ENCODE data around the gene ANO10. TPM values are rescaled to one million over a fixed set of nuclear protein-coding genes. Genes with fewer than 3 reads are reported as not detected.
"Not testable (repeated sequence)": the region's sequence is repeated elsewhere in the genome, so short reads cannot be mapped to it uniquely, and the experiment has no call there.

The ANO10 gene, protein sequence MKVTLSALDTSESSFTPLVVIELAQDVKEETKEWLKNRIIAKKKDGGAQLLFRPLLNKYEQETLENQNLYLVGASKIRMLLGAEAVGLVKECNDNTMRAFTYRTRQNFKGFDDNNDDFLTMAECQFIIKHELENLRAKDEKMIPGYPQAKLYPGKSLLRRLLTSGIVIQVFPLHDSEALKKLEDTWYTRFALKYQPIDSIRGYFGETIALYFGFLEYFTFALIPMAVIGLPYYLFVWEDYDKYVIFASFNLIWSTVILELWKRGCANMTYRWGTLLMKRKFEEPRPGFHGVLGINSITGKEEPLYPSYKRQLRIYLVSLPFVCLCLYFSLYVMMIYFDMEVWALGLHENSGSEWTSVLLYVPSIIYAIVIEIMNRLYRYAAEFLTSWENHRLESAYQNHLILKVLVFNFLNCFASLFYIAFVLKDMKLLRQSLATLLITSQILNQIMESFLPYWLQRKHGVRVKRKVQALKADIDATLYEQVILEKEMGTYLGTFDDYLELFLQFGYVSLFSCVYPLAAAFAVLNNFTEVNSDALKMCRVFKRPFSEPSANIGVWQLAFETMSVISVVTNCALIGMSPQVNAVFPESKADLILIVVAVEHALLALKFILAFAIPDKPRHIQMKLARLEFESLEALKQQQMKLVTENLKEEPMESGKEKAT
- 32.0 and 33.7 TPM in 2 replicates for total RNA-seq
- long read RNA-seq, transcript ANO10-201 (13 exons, 3,212 nt) = major isoform, 7 of 23 reads
- long read RNA-seq, partial matches to known transcripts = 5 of 23 reads
- long read RNA-seq, other reads (novel, unspliced or antisense) = 8 of 23 reads

GRCh38 chr3:43621656-43622432 is at the start of gene ANO10:
Gene ANO10, minus strand, starts transcription at chr3:43622011. Its CDS starts 16,159 bp downstream, at chr3:43605852.
- H3K4me3 Mint-ChIP-seq = peak within 1 kb of the TSS; percentile 99
- DNase-seq (ENCODE audit: low read depth, low spot score) = peak; percentile 97
- no peaks in the 10 kb centered on the region for H3K27me3 Mint-ChIP-seq (ENCODE audit: low read depth)
- no peaks in the 10 kb centered on the region for H3K9me3 Mint-ChIP-seq
- peak within 1 kb of the TSS; percentile 83 for H3K27ac Mint-ChIP-seq (ENCODE audit: unreplicated experiment)
- peaks cover 34% of the 10 kb centered on the region for H3K4me1 Mint-ChIP-seq
- TF ChIP-seq, protein P1, sequence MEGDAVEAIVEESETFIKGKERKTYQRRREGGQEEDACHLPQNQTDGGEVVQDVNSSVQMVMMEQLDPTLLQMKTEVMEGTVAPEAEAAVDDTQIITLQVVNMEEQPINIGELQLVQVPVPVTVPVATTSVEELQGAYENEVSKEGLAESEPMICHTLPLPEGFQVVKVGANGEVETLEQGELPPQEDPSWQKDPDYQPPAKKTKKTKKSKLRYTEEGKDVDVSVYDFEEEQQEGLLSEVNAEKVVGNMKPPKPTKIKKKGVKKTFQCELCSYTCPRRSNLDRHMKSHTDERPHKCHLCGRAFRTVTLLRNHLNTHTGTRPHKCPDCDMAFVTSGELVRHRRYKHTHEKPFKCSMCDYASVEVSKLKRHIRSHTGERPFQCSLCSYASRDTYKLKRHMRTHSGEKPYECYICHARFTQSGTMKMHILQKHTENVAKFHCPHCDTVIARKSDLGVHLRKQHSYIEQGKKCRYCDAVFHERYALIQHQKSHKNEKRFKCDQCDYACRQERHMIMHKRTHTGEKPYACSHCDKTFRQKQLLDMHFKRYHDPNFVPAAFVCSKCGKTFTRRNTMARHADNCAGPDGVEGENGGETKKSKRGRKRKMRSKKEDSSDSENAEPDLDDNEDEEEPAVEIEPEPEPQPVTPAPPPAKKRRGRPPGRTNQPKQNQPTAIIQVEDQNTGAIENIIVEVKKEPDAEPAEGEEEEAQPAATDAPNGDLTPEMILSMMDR (conservative IDR thresholded peaks at IDR 0.05) = no peak
- H3K36me3 Mint-ChIP-seq (ENCODE audit: low read depth) = no peaks in the 10 kb centered on the region

DNA sequence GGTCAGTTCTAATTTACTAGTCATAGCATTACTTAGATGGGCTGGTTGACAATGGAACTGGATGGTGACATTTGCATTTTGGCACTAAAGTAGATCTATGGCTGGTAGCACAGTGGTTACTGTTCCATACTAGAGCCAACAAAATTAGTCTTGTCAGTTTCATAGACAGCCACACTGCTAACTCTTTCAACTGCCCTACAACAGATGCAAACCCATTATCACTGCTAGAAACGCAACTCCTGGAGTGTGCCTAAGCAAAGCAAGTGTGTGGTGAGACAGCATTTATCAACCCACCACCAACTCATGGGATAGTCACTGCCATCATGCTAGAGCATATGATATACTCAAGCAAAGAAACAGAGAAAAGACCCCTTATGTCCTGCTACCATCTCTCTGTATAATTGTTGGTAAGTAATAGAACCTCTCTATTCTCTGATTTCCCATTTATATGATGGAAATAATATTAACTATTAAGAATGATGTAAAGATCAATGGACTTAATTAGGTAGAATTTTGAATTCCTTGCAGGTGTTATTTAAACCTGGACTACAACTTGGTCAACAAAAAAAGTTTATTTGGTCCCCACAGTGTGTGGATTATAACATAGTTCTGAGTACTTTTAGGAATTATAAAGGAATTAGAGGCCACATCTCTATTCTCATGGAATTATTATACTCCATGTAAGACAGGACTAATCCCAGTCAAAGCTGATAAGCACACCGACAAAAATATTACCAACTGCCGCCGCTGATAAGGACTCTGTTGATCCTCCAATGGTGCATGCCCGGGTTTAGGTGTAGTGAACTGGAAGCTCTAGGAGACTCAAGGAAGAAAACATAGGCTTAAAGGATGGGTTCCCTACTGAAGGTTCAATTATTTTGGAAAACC is 49.1 kb upstream of the ANO10 start:
- Mint-ChIP-seq H3K27me3 (ENCODE audit: low read depth) (no peaks in the 10 kb centered on the region), H3K36me3 (ENCODE audit: low read depth) (no peaks in the 10 kb centered on the region), H3K27ac (ENCODE audit: unreplicated experiment) (no peak overlapping the region), H3K9me3 (no peaks in the 10 kb centered on the region), H3K4me1 (no peaks in the 10 kb centered on the region), H3K4me3 (no peak overlapping the region)
- DNase-seq (ENCODE audit: low read depth, low spot score) = no peak
- TF ChIP-seq, protein P1 (conservative IDR thresholded peaks at IDR 0.05) = no peak

- not testable (repeated sequence) for H3K4me1 Mint-ChIP-seq; DNase-seq (ENCODE audit: low read depth, low spot score); H3K4me3 Mint-ChIP-seq; H3K27ac Mint-ChIP-seq (ENCODE audit: unreplicated experiment); H3K27me3 Mint-ChIP-seq (ENCODE audit: low read depth)
- Mint-ChIP-seq H3K36me3 (ENCODE audit: low read depth) (peaks cover 27% of the 10 kb centered on the region), H3K9me3 (peaks cover 18% of the 10 kb centered on the region)
Measured at GRCh38 chr3:43665011-43665410, 43.2 kb upstream of the ANO10 start.

DNA sequence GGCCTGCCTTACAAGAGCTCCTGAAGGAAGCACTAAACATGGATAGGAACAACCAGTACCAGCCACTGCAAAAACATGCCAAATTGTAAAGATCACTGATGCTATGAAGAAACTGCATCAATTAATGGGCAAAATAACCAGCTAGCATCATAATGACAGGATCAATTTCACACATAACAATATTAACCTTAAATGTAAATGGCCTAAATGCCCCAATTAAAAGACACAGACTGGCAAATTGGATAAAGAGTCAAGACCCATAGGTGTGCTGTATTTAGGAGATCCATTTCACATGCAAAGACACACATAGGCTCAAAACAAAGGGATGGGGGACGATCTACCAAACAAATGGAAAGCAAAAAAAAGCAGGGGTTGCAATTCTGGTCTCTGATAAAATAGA is 39.6 kb upstream of the ANO10 start:
- H3K4me3 Mint-ChIP-seq; H3K27me3 Mint-ChIP-seq (ENCODE audit: low read depth); H3K4me1 Mint-ChIP-seq; H3K27ac Mint-ChIP-seq (ENCODE audit: unreplicated experiment); DNase-seq (ENCODE audit: low read depth, low spot score): not testable (repeated sequence)
- Mint-ChIP-seq H3K36me3 (ENCODE audit: low read depth) (peaks cover 27% of the 10 kb centered on the region), H3K9me3 (peaks cover 18% of the 10 kb centered on the region)

DNA sequence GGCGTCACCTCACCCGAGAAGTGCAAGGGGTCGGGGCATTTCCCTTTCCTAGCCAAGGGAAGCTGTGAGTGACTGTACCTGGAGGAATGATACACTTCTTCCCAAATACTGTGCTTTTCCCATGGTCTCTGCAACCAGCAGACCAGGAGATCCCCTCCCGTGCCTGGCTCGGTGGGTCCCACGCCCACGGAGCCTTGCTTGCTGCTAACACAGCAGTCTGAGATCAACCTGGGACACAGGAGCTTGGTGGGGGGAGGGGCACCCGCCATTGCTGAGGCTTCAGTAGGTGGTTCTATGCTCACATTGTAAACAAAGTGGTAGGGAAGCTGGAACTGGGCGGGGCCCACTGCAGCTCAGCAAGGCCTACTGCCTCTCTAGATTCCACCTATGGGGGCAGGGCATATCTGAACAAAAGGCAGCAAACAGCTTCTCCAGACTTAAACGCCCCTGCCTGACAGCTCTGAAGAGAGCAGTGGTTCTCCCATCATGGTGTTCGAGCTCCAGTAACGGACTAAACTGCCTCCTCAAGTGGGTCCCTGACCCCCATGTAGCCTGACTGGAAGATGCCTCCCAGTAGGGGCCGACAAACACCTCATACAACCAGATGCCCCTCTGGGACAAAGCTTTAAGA is 37.6 kb upstream of the ANO10 start:
- Mint-ChIP-seq H3K27ac (ENCODE audit: unreplicated experiment) (peak overlapping the region; percentile 40), H3K27me3 (ENCODE audit: low read depth) (no peaks in the 10 kb centered on the region), H3K4me3 (no peak overlapping the region), H3K4me1 (no peaks in the 10 kb centered on the region), H3K9me3 (peaks cover 13% of the 10 kb centered on the region), H3K36me3 (ENCODE audit: low read depth) (peaks cover 21% of the 10 kb centered on the region)
- TF ChIP-seq, protein P1 (conservative IDR thresholded peaks at IDR 0.05) = no peak
- DNase-seq (ENCODE audit: low read depth, low spot score) = no peak

DNA sequence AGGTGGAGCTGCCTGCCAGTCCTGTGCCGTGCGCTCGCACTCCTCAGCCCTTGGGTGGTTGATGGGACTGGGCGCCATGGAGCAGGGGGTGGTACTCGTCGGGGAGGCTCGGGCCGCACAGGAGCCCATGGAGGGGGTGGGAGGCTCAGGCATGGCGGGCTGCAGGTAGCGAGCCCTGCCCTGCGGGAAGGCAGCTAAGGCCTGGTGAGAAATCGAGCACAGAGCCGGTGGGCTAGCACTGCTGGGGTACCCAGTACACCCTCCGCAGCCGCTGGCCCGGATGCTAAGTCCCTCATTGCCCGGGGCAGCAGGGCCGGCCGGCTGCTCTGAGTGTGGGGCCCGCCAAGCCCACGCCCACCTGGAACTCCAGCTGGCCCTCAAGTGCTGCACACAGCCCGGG is 34.6 kb upstream of the ANO10 start:
- not testable (repeated sequence) for H3K36me3 Mint-ChIP-seq (ENCODE audit: low read depth); H3K27ac Mint-ChIP-seq (ENCODE audit: unreplicated experiment); H3K9me3 Mint-ChIP-seq; DNase-seq (ENCODE audit: low read depth, low spot score); H3K27me3 Mint-ChIP-seq (ENCODE audit: low read depth); H3K4me1 Mint-ChIP-seq; H3K4me3 Mint-ChIP-seq
